ENCODE results near the gene PLEKHG3. TPM values are rescaled to one million over a fixed set of nuclear protein-coding genes. Genes with fewer than 3 reads are reported as not detected.
"Not testable (repeated sequence)": the region's sequence is repeated elsewhere in the genome, so short reads cannot be mapped to it uniquely, and the experiment has no call there.

PLEKHG3 gene
- 6.8 and 13.8 TPM in 2 replicates for total RNA-seq (2014; rRNA removed; shearing (Covaris generic))

DNA sequence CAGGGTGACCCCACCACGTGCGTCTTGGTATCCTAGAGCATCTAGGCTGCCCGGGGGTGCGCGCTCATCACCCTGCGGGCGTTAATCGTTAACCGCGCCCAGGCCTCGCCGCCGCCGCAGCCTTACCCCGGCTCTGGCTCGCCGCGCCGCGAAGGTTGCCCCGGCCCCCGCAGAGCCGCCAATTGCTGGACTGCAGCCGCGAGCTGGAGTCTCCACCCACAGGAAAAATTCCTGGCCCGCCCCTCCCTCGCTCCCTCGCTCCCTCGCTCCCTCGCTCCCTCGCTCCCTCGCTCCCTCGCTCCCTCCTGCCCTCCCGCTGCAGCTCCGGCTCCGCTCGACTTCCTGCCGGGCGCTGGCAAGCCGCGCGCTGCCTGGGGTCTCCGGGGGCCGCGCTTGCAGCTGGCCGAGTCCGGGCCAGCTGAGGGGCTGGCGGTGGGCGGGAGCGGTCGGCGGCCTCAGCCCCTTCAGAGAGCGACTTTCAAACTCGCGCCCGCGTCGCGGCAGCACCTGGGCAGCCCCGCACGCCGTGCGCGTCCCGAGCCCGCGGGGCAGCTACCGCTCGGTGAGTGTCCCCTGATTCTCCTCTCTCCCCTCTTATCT, at the start of gene PLEKHG3:
Gene PLEKHG3 (plus strand): TSS at position 282 of the 600 bp plus-strand sequence. CDS start 23,208 bp downstream, outside the sequence.
- DNase-seq (ENCODE audit: low read depth) = peak; percentile 68

DNA sequence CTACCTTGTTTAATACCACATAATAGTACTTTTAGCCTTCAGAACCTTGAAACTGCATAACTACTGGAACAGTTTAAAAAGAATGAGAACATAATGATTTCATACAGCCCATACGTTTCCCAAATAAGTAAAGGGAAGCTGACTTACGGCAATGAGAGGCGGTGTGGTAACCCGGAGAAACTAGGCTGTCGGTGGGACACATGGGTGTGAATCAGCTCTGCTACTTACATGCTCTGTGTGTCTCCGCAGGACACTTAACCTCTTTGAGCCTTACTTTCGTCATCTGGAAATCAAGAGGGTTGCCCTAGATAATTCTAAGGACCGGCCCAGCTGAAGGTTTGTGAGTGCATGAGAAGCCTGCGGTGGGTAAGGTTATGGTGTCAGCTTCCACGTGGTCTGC, 49.3 kb upstream of the PLEKHG3 start:
- no peak for DNase-seq (ENCODE audit: low read depth)

DNA sequence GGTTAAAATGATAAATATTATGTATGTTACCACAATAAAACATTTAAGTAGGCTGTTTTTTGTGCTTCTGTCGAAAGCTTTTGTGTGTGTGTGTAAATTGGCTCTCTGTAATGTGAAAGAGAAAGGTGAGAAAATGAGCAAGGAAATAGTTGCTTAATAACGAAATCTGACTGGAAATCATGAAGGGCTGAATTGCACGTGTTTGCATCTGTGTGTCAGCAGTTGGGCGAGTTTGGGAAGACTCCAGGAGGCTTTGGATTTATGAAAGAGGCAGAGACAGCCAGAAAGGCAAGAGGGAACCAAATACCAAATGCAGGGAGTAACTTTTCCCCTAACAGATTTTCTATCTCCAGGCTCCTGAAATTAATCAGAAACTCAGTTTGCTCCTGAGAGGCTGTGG, 47.2 kb upstream of the PLEKHG3 start:
- no peak for DNase-seq (ENCODE audit: low read depth)

DNA sequence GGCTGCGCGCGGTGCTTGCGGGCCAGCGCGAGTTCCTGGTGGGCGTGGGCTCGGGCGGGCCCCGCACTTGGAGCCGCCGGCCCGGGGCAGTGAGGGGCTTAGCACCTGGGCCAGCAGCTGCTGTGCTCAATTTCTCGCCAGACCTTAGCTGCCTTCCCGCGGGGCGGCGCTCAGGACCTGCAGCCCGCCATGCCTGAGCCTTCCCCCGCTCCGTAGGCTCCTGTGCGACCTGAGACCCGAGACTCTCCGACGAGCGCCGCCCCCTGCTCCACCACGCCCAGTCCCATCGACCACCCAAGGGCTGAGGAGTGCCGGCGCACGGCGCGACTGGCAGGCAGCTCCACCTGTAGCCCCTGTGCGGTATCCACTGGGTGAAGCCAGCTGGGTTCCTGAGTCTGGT, 46.0 kb upstream of the PLEKHG3 start:
- DNase-seq (ENCODE audit: low read depth) = no peak

DNA sequence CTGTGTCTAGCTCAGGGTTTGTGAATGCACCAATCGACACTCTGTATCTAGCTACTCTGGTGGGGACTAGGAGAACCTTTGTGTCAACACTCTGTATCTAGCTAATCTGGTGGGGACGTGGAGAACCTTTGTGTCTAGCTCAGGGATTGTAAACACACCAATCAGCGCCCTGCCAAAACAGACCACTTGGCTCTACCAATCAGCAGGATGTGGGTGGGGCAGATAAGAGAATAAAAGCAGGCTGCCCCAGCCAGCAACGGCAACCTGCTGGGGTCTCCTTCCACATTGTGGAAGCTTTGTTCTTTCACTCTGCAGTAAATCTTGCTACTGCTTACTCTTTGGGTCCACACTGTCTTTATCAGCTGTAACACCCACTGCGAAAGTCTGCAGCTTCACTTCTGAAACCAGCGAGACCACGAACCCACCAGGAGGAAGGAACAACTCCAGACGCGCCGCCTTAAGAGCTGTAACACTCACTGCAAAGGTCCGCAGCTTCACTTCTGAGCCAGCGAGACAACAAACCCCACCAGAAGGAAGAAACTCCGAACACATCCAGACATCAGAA, 45.4 kb upstream of the PLEKHG3 start:
- not testable (repeated sequence) for DNase-seq (ENCODE audit: low read depth)

DNA sequence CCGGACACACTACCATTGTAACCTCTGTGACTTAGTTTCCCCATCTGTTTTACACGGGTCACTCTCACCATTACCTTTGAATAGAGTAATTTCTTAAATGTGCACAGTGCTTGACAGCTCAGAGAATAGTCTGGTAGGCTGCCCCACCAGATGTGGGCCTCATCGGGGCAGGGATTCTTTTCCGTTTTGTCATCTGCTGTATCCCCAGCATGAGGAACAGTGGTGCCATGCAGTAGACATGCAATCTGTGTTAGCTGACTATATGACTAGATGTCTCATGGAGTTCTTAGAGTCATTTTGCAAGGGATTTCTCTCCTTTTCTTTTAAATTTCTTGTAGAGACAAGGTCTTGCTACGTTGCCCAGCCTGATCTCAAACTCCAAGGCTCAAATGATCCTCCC, 44.9 kb upstream of the PLEKHG3 start:
- no peak for DNase-seq (ENCODE audit: low read depth)

DNA sequence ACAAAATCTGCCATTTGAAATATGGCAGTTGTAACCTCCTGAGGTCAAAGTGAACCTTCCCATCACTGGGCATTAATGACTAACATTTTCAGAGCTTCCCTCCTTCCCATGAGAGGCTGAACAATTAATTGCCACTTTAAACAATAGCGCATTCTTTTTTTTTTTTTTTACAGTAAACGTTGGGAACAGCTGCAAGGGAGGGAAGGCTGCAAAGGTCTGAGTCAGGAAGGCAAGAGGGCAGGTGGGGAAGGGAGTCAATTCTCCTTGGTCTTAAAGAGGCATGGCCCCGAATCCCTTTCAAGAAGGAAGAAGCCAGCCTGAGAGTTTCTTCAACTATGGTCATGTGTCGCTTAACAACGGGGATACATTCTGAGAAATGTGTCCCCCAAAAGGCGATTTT, 41.0 kb upstream of the PLEKHG3 start:
- DNase-seq (ENCODE audit: low read depth) = peak; percentile 37

DNA sequence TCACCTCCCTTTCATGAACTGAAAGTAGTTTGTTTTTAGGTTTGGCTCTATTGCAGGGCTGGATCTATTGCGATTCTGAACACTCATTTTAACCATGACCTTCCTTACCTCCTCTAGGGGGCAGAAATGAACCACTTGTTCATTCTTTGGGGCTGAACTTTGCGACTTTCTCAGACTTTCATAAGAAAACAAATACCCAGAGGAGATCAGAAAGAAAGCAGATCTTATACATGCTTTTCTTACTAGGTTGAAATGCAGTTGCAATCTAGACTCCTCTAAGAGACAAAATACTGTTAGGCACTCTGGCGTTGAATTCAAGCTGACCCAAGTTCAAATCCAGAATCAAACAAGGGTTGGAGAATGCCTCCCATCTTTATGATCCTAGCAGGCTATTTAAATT, 32.6 kb upstream of the PLEKHG3 start:
- peak; percentile 72 for DNase-seq (ENCODE audit: low read depth)

DNA sequence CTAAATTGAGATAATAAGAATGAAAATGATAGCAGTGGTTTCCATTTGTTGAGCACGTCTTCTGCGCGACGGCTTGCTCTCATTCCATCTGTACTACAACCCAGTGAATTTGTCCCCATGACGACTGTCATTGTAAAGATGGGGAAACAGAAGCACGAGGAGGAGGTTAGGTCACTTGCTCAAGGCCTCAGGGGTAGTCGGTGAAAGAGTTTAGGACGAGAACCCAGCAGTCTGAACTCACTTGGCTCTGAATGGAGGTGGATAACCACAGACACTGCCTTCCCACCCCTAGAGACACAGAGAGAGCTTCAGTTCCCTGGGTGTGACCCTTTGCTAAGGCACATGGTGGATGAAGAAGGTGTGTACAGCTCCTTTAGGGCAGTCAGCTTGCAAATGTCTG, 30.9 kb upstream of the PLEKHG3 start:
- DNase-seq (ENCODE audit: low read depth) = no peak

DNA sequence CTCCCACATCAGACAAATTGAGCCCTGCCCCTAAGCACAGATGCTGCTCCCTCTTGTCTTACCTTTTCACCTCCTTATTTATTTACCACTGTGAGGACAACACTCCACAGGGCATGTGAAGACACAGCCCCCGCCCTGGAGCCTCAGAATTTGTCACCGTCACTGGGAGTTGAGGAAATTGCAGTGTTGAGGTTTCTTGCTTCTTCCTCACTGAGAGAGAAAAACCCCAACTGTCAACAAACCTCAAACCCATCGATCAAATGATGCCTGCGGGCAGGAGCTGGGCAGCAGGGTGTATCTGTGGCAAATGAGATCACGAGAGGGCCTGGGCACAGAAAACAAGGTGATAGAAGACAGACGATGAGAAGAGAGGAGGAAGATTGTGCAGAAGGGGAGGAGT, 30.5 kb upstream of the PLEKHG3 start:
- DNase-seq (ENCODE audit: low read depth) = peak; percentile 94

DNA sequence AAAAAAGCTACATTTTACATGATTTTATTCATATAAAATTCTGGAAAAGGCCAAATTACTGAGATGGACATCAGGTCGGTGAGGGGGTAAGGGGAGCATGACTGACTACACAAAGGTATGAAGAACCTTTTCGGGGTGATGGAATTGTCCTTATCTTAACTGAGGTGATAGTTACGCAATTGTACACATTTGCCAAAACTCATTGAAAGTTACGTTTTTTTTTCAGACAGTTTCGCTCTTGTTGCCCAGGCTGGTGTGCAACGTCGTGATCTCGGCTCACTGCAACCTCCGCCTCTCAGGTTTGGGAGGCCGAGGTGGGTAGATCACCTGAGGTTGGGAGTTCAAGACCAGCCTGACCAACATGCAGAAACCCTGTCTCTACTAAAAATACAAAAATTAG, 29.4 kb upstream of the PLEKHG3 start:
- no peak for DNase-seq (ENCODE audit: low read depth)

DNA sequence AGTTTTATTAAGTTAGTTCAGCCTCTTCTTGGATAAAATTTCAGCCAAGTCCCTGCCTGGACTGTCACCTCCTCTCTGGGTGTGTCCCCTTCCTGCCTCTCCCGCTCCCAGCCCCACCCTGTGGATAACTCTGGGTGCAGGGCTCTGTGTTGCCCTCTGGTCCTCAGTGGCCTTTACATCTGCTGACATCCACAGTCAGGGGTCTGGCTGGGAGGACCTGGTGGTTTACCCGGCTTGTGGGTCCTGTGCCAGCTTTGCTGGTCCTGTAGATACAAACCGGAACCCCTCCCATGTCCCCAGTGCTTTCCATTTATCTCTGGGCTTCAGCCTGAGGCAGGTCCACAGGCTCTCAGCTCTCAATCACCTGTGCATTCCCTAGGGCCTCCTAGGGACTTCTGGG, 28.9 kb upstream of the PLEKHG3 start:
- no peak for DNase-seq (ENCODE audit: low read depth)

DNA sequence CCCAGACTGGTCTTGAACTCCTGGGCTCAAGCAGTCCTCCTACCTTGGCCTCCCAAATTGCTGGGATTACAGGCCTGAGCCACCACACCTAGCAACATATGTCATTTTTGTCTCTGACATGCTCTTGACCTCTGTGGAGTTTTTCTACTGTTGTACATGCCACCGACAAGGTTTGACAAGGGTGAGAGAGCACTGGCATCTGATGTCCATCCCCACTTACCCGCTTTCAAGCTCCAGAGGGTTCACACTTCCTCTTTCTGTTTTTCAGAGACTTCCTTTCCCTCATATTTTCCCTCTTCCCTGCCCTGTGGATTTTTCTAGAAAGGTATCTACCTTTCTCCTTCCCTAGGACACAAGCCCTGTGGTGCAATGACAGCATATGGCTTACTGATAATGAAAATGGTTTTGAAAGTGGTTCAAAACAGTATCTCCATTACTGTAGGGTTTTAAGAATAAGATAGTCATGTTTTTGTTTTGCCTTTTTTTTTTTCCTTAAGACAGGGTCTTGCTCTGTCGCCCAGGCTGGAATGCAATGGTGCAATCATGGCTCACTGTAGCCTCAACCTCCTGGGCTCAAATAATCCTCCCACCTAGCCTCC, 27.7 kb upstream of the PLEKHG3 start:
- DNase-seq (ENCODE audit: low read depth) = no peak

DNA sequence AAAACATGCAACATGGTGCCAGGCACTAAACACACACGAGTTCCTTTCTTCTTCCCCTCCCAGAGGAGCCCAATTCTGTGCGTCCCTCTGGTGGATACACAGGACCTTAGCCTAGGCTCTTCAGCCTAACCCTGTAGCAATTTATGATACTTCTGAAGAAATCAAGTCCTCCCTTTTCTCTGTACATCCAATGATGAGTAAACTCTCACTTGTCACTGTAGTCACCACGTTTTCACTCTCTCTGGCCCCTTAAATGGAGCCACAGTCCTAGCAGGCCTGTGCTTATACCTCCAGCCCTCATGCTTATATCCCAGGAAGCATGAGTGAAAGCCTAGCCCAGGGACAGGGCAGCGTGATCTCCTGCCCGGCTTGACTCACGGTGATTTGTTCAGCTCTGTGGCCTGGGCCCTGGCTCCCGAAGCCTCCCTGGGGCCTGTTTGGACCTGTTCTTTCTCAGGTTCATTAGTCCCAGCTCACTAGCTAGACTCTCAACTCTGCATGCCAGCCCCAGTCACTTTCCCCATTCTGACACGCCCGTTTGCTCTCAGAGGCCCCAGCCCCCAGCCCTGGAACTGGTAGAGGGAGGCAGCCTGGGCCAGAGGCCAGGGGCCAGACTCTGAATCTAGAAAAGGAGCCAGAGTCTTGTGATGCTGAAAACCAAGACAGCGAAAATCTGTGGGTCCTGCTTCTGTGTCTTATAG, 24.1 kb upstream of the PLEKHG3 start:
- DNase-seq (ENCODE audit: low read depth) = peak; percentile 43

DNA sequence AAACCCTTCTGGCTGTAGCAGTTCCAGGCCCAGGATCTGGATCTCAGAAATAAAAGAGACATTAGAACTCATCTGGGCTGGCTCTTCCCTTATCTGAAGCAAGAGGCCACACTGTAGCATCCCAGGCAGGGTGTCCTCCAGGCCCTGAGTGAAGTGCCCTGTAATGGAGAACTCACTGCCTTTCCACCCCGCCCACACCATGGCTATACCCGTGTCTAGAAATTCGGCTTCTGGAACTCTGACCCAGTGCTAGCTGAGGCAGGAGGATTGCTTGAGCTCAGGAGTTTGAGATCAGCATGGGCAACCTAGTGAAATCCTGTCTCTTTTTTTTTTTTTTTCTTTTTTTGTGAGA, 23.5 kb upstream of the PLEKHG3 start:
- DNase-seq (ENCODE audit: low read depth) = no peak

DNA sequence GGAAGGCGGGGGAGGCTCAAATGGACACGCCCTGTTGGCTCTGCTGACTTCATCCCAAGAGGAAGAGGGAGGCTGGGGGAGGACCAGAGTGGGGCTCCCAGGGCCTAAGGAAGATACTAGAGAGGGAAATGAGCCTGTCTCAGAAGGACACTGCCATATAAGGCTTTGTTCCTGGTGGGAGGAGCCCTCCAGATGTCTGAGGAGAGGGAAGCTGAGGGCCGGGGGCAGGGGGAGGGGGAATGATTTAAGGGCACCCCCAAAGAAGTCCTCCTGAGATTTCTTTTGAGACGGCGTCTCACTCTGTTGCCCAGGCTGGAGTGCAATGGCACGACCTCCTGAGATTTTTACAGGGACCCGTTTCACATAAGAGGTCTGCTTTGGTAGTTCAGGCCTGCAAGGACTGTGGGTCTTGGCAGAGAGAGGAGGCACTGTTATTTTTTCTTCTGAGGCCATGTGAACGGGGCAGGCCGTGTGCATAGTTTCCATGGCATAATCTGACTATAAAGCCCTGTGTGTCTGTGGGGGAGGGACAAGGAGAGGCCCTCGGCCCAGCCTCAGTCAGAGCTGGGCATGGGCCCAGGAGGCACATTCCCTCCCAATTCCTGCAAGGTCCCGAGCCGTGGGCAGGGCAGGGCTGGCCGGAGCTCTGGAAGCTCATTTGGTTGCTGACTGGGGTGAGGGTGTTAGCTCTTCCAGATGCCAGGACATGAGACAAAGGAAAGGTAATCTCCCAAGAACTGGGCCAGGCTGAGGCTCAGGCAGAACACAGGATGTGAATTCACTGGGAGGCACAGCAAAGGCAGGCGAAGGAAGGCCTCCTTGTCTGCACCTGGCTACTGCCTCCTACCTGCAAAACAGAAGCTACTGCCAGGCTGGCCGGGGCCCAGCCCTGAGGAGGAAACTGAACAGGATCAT, 22.2 kb upstream of the PLEKHG3 start:
- DNase-seq (ENCODE audit: low read depth) = peak; percentile 32

DNA sequence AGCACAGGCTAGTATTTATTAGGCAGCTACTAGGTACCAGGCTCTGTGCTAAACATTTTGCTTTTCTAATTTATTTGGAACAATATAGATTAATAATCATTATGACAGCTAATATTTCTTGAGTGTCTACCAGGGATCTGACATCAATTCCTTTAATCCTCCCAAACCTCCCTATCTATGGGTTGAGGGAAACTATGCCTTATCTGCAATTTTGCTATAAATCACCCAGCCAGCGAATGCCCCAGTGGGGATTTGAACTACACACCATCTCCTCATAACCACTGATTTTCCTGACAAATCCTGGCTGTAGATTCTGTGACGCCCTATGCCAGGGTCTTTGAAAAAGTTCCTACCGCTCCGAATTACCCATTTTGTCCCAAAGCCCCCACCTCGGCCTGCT, 21.4 kb upstream of the PLEKHG3 start:
- no peak for DNase-seq (ENCODE audit: low read depth)

DNA sequence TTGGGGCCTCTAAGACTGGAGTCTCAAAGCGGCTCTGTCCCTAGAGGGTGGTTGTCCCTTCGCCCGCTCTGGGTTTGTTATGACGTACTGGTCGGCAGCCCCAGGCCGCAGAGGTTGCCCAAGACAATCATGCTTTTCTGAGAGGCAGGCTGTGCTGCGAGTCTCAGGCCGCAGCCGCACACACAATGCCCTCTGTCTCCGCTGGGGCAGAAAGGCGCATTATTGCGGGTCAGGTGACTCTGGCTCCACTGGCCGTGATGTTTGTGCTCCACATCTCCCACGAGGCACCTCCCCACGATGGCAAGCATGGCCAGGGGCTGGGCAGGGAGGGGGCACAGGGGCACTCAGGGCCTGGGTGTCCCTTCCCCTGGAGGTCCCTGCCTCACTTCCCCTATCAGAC, 21.0 kb upstream of the PLEKHG3 start:
- no peak for DNase-seq (ENCODE audit: low read depth)

DNA sequence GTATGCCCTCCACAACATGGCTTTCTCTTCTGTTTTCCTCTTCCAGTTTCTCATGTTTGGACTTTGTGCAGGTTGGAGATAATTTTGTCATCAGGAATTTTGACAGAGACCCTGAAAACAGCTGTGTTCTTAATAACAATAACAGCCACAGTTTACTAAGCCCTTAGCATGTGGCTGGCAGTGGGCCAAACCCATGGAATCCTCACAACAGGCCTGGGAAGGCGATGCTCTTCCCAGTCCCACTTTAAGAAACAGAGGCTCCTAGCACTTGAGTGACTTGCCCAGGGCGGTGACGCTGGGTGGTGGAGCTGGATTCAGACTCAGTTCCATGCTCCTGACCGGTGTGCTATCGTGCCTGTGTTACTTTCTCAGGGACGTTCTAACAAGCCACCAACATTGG, 20.1 kb upstream of the PLEKHG3 start:
- DNase-seq (ENCODE audit: low read depth) = peak; percentile 28

DNA sequence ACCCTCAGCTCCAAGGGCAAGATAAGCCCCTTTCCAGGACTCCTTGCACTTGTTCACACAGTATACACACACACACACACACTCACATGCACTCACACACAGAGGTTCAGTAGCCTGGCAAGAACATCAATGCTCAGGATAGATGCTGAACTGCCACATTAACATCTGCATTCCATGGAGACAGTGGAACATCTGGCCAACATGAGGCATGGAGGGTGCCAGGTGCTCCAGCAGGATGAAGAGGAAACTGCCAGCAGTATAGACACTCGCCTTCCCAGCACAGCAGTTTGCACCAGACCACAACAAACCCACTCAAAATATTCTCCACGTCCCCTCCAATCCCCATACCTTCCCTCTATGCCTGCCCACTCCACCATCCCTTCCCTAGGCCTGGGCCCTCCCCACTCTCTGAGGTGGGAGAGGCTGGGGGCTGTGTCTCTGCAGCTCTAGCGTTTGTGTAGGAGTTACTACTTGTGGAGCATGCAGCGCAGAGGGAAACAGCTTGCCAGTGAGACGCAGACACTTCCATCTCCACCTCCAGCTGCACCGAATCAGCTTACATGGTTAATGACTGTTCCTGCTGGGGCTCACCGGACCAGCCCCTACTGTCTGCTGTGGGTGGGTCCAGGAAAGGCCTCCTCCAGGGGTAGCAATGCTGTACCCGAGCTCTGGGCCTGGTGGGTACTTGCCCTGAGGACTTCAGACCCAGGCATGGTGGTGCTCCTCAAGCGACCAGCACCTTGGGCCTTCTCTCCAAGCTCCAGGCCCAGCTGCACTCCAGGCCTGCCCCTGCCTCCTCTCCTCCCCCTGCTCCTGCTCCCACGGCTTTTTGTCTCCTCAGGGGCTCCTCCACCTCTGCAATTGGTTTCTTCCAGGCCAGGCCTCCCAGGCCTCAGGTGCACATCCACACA, 18.6 kb upstream of the PLEKHG3 start:
- no peak for DNase-seq (ENCODE audit: low read depth)

DNA sequence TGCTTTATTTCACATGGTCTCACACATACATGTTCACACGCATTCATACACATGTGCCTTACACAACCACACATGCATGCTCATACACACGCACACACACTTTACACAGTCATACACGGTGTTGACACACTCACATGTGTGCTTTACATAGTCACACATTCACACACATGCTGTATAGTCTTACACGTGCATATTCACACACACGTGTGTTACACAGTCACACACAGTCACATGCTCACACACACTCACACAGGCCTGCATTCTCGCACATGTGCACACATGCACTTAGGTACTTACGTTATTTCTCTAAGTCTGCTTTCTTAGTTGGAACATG, 18.0 kb upstream of the PLEKHG3 start:
- no peak for DNase-seq (ENCODE audit: low read depth)
